Hippocampal formation (tissue), 2 donors: ENCODE data around the gene TOP3A.
"Not testable (repeated sequence)": the region's sequence is repeated elsewhere in the genome, so short reads cannot be mapped to it uniquely, and the experiment has no call there.

Source experiments
- DNase-seq, 2 donors: peaks; one replicate each; lab custom pipeline; 2025; lab: John Stamatoyannopoulos, UW

The TOP3A gene

GRCh38 chr17:18314731-18315561 lies at the start of gene TOP3A, which contains the start of gene SMCR8:
TOP3A (minus strand) TSS chr17:18314994; CDS start chr17:18314778, 216 bp downstream.
SMCR8 (plus strand) TSS chr17:18315293; CDS start chr17:18315790, 497 bp downstream.
- peak; percentile 94 to 97 for DNase-seq

- no peak for DNase-seq
Observed at GRCh38 chr17:18364166-18364565, 49.4 kb upstream of the TOP3A start.

GRCh38 chr17:18363101-18364049 lies 48.6 kb upstream of the TOP3A start, which contains the start of gene SHMT1:
SHMT1 (minus strand) TSS chr17:18363550; CDS start chr17:18355981, 7,569 bp downstream.
- DNase-seq, result peak; percentile 90 to 91

GRCh38 chr17:18362698-18363100 lies 47.9 kb upstream of the TOP3A start:
- peak; percentile 79 to 82 for DNase-seq

- peak in 1 of 2 donors; percentile 18 for DNase-seq
Observed at GRCh38 chr17:18361837-18362697, 47.3 kb upstream of the TOP3A start.

- DNase-seq, result no peak
Observed at GRCh38 chr17:18360518-18360917, 45.7 kb upstream of the TOP3A start.

GRCh38 chr17:18356624-18357023 lies 41.8 kb upstream of the TOP3A start:
- peak; percentile 11 to 29 for DNase-seq

GRCh38 chr17:18353541-18353940 lies 38.7 kb upstream of the TOP3A start:
- DNase-seq, result no peak

- DNase-seq, result no peak
Observed at GRCh38 chr17:18344021-18344420, 29.2 kb upstream of the TOP3A start.

GRCh38 chr17:18339933-18340332 lies 25.1 kb upstream of the TOP3A start:
- DNase-seq, result no peak

- not testable (repeated sequence) for DNase-seq
Observed at GRCh38 chr17:18338158-18338557, 23.4 kb upstream of the TOP3A start.

- DNase-seq, result no peak
Observed at GRCh38 chr17:18332909-18333489, 18.2 kb upstream of the TOP3A start.

GRCh38 chr17:18331879-18332278 lies 17.1 kb upstream of the TOP3A start:
- no peak for DNase-seq

- no peak for DNase-seq
Observed at GRCh38 chr17:18328643-18329204, 13.9 kb upstream of the TOP3A start.

GRCh38 chr17:18327556-18327955 lies 12.8 kb upstream of the TOP3A start:
- DNase-seq, result no peak

GRCh38 chr17:18327093-18327492 lies 12.3 kb upstream of the TOP3A start:
- DNase-seq, result no peak

GRCh38 chr17:18326572-18326971 lies 11.8 kb upstream of the TOP3A start:
- DNase-seq, result no peak

- DNase-seq, result no peak
Observed at GRCh38 chr17:18326039-18326438, 11.2 kb upstream of the TOP3A start.

- peak in 1 of 2 donors; percentile 37 for DNase-seq
Observed at GRCh38 chr17:18324140-18325050, 9.6 kb upstream of the TOP3A start.
